ENCODE data around the gene IPO11. TPM values are rescaled to one million over a fixed set of nuclear protein-coding genes. Genes with fewer than 3 reads are reported as not detected.

The IPO11 gene
- total and polyA plus RNA-seq, 7 donors = 9.1 to 25.4 (median 21.4) TPM

- WGBS, 3 donors = 91 to 92% (median 91%) methylated on average over 2 of the region's 2 CpGs
- no peaks in the 10 kb centered on the region for H3K9me3 ChIP-seq
- DNase-seq (no peak), ATAC-seq (no peak)
- H3K4me3 ChIP-seq = no peak overlapping the region
- TF ChIP-seq CTCF (IDR thresholded peaks at IDR 0.05) = no peak
- no peaks in the 10 kb centered on the region for H3K27me3 ChIP-seq (ENCODE audit: insufficient read depth in 3 of 3, low read length in 2 of 3)
- H3K27ac ChIP-seq = no peak overlapping the region
- H3K36me3 ChIP-seq (ENCODE audit: insufficient read depth in 1 of 2, low read depth in 1 of 2) = peaks cover 2 to 37% of the 10 kb centered on the region in 2 donors
- no peaks in the 10 kb centered on the region for H3K4me1 ChIP-seq
- intact Hi-C loops (cut with DNase I) = no loop called here
Observed at GRCh38 chr5:62483556-62483955, 71.0 kb downstream of the IPO11 start.

GRCh38 chr5:62486672-62487071 lies 74.1 kb downstream of the IPO11 start:
- Histone ChIP-seq H3K27me3 (ENCODE audit: insufficient read depth in 3 of 3, low read length in 2 of 3) (no peaks in the 10 kb centered on the region), H3K4me3 (no peak overlapping the region), H3K27ac (no peak overlapping the region), H3K36me3 (ENCODE audit: insufficient read depth in 1 of 2, low read depth in 1 of 2) (peaks cover 0 to 59% of the 10 kb centered on the region in 2 donors), H3K4me1 (no peaks in the 10 kb centered on the region), H3K9me3 (no peaks in the 10 kb centered on the region)
- ATAC-seq (no peak), DNase-seq (no peak)
- intact Hi-C loops (cut with DNase I) = no loop called here
- no peak for TF ChIP-seq CTCF (IDR thresholded peaks at IDR 0.05)
- 98% methylated on average over 1 of the region's 1 CpG for WGBS, 3 donors

GRCh38 chr5:62488531-62488930 lies 76.0 kb downstream of the IPO11 start:
- Histone ChIP-seq H3K36me3 (ENCODE audit: insufficient read depth in 1 of 2, low read depth in 1 of 2) (peaks cover 0 to 56% of the 10 kb centered on the region in 2 donors), H3K4me1 (no peaks in the 10 kb centered on the region), H3K4me3 (no peak overlapping the region), H3K9me3 (no peaks in the 10 kb centered on the region), H3K27me3 (ENCODE audit: insufficient read depth in 3 of 3, low read length in 2 of 3) (no peaks in the 10 kb centered on the region), H3K27ac (no peak overlapping the region)
- no peak for DNase-seq
- TF ChIP-seq CTCF (IDR thresholded peaks at IDR 0.05) = no peak
- no peak for ATAC-seq
- 97 to 98% (median 98%) methylated on average over 4 of the region's 4 CpGs for WGBS, 3 donors
- intact Hi-C loops (cut with DNase I) = no loop called here

GRCh38 chr5:62489471-62489870 lies 76.9 kb downstream of the IPO11 start:
- H3K27ac ChIP-seq = no peak overlapping the region
- 47 to 50% (median 50%) methylated on average over 1 of the region's 1 CpG for WGBS, 3 donors
- peaks cover 0 to 52% of the 10 kb centered on the region in 2 donors for H3K36me3 ChIP-seq (ENCODE audit: insufficient read depth in 1 of 2, low read depth in 1 of 2)
- TF ChIP-seq CTCF (IDR thresholded peaks at IDR 0.05) = no peak
- H3K4me1 ChIP-seq = no peaks in the 10 kb centered on the region
- no peaks in the 10 kb centered on the region for H3K9me3 ChIP-seq
- ATAC-seq = no peak
- H3K27me3 ChIP-seq (ENCODE audit: insufficient read depth in 3 of 3, low read length in 2 of 3) = no peaks in the 10 kb centered on the region
- DNase-seq = no peak
- no peak overlapping the region for H3K4me3 ChIP-seq
- intact Hi-C loops (cut with DNase I) = no loop called here

- no peak for ATAC-seq
- peaks cover 0 to 52% of the 10 kb centered on the region in 2 donors for H3K36me3 ChIP-seq (ENCODE audit: insufficient read depth in 1 of 2, low read depth in 1 of 2)
- no peak overlapping the region for H3K27ac ChIP-seq
- no peaks in the 10 kb centered on the region for H3K9me3 ChIP-seq
- DNase-seq = no peak
- H3K27me3 ChIP-seq (ENCODE audit: insufficient read depth in 3 of 3, low read length in 2 of 3) = no peaks in the 10 kb centered on the region
- H3K4me1 ChIP-seq = no peaks in the 10 kb centered on the region
- intact Hi-C loops (cut with DNase I) = no loop called here
- TF ChIP-seq CTCF (IDR thresholded peaks at IDR 0.05) = no peak
- WGBS, 3 donors = 96 to 100% (median 100%) methylated on average over 1 of the region's 1 CpG
- no peak overlapping the region for H3K4me3 ChIP-seq
Observed at GRCh38 chr5:62494772-62495171, 82.2 kb downstream of the IPO11 start.
